Retina (tissue), 1 donor: ENCODE measurements around the gene TMEM234.
"Not testable (repeated sequence)": the region's sequence is repeated elsewhere in the genome, so short reads cannot be mapped to it uniquely, and the experiment has no call there.

Source experiments
- DNase-seq: peaks from one replicate; pipeline ENCODE4 v3.0.0-alpha.2; 2016

Gene TMEM234

DNA sequence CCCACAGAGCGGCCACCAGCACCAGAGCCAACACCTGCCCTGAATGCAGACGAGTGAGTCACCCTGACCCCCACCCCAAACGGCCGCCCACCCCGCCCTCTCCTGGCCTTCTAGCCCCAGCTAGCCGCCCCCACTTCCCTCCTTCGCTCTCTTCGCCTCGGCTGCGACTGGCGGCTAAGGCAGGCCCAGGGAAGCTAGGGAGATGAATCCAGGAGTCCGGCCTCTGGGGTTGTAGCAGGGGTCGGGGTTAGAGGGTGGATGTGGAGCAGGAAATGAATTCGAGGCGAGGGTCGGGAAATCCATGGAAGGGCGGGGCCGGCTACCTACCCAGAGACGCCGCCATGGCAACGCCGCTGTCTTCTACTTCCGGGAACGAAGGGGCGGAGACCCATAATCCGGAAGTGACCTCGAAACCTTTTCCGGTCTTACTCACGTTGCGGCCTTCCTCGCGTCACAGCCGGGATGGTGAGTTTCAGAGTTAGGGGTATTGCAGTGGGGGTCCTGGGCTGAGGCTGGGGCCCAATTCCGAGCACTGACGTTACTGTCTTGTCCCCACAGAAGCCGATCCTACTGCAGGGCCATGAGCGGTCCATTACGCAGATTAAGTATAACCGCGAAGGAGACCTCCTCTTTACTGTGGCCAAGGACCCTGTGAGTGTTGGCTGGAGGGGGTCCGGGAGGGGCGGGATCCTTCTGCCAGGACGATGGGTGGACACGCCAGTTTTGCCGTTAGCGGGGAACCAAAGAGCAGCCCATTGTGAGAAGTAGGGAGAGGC is at the start of gene TMEM234, which contains the start of gene EIF3I:
TMEM234 (minus strand) TSS at position 374 of the 776 bp plus-strand sequence; CDS start at position 343, 31 bp downstream.
EIF3I (plus strand) TSS at position 428 of the 776 bp plus-strand sequence; CDS start at position 463, 35 bp downstream.
- peak; percentile 93 for DNase-seq

- no peak for DNase-seq
These were observed 47.6 kb upstream of the TMEM234 start for GRCh38 chr1:32269744-32270143.

- no peak for DNase-seq
These were observed 44.9 kb upstream of the TMEM234 start for GRCh38 chr1:32266921-32267591.

DNA sequence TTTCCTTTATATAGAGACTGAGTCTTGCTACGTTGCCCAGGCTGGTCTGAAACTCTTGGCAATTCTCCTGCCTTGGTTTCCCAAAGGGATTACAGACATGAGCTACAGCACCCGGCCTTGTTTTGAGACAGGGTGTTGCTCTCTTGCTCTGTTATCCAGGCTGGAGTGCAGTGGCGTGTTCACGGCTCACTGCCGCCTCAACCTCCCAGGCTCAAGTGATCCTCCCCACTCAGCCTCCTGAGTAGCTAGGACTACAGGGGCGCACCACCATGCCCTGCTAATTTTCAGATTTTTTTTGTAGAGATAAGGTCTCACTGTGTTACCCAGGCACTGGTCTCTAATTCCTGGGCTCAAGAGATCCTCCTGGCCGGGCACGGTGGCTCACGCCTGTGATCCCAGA is 43.7 kb upstream of the TMEM234 start:
- DNase-seq: no peak

- no peak for DNase-seq
These were observed 41.6 kb upstream of the TMEM234 start for GRCh38 chr1:32263744-32264143.

GRCh38 chr1:32263236-32263593 is 41.1 kb upstream of the TMEM234 start:
- DNase-seq: not testable (repeated sequence)

- DNase-seq: no peak
These were observed 35.0 kb upstream of the TMEM234 start for GRCh38 chr1:32257227-32257508.

DNA sequence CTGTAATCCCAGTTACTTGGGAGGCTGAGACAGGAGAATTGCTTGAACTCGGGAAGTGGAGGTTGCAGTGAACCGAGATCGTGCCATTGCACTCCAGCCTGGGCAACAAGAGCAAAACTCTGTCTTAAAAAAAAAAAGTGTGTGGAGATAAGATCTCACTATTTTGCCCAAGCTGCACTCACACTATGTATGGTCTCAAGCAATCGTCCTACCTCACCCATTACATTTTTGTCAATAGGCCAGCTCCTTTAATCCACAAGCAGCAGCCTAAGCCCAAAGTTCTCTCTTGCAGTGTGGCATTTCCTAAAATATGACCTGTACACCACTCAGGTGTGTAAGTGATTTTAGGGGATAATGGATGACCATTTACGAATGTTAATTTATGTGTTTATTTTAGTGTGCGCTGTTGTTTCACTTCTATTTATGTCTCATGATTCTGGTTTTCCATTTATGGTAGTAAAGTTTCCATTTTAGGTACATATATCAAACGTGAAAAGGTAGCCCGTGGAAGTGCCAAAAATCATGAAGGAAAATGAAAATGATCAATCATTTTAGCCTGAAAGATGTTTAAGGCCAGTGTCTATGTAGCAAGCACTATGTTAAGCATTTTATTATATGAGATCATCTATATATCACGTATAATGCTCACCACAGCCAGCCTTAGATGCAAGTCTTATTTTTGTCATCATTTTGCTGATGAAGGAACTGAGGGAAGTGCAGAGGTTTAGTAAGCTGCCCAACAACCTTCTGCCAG is 34.5 kb upstream of the TMEM234 start:
- no peak for DNase-seq

DNA sequence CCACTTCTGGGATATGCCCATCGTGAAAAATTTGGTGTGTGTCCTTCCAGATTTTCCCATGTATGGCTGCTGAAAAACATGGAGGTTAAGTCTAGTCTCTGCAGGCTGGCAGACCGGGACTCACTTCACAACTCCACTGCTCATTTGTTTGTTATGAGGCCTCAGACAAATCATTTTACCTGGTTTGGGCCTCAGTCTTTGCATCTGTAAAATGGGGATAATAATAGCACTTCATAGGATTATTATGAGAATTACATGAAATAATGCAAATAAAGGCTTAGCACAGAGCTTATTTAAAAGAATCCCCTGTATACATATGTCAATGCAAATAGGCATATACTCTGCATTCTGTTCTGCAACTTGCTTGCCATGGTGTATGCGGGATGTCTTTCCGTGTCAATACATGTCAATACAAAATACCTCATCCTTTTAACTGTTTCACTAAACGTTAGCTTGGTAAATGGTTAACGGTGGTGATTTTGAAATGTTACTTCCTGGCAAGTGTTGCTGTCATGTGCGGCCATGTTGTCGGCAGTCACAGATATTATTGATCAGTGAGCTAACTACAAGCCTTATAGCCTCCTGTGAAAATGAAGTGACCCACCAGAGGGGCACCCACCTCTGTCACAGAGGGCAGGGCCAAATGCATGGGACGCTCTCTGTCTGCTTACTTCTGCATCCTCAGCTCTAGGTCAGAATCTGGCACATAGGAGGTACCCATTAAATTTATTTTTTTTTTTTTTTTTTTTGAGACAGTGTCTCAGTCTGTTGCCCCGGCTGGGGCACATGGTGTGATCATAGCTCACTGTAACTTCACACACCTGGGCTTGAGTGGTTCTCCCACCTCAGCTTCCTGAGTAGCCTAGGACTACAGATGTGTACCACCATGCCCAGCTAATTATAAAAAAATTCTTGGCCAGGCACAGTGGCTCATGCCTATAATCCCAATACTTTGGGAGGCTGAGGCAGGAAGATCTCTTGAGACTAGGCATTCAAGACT is 33.2 kb upstream of the TMEM234 start:
- no peak for DNase-seq

DNA sequence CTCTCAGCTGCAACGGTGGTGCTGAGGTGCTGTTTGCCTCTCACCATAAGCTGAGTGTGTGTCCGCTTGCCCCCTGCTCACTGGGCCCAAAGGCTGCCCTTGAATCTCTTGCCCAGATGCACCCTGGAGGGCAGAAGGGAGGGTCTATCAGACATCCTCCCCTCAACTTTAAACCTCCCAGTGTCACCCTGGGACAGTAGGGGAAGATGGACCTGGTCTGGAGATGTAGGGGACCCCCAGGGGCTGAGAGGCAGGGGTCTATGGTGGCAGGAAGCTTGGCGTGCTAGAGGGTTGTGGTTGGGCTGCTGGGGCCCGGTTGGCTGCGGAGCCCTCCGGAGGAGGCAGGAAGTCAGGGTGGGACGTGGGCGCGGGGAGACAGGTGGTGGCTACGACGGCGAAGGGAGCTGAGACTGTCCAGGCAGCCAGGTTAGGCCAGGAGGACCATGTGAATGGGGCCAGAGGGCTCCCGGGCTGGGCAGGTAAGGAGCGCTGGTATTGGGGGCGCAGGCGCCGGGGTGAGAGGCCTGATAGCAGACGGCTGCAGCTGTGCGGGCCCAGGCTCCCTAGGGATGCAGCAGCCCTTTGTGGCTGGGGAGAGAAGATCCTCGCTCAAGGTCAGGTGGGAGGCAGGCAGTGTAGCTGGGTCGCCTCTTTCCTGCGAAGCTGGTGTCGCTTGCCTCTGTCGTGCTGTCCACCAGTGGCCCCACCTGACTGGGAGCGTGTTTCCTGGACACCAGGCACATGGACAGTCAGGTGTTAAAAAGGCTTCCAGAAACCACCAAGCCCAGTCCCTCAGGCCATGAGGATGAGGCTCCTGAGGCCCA is 29.0 kb upstream of the TMEM234 start, which contains the start of gene LCK:
LCK (plus strand) TSS at position 373 of the 824 bp plus-strand sequence. CDS start 23,065 bp downstream, outside the sequence.
- DNase-seq: peak; percentile 12

- peak; percentile 68 for DNase-seq
These were observed 27.8 kb upstream of the TMEM234 start for GRCh38 chr1:32249831-32250525.

DNA sequence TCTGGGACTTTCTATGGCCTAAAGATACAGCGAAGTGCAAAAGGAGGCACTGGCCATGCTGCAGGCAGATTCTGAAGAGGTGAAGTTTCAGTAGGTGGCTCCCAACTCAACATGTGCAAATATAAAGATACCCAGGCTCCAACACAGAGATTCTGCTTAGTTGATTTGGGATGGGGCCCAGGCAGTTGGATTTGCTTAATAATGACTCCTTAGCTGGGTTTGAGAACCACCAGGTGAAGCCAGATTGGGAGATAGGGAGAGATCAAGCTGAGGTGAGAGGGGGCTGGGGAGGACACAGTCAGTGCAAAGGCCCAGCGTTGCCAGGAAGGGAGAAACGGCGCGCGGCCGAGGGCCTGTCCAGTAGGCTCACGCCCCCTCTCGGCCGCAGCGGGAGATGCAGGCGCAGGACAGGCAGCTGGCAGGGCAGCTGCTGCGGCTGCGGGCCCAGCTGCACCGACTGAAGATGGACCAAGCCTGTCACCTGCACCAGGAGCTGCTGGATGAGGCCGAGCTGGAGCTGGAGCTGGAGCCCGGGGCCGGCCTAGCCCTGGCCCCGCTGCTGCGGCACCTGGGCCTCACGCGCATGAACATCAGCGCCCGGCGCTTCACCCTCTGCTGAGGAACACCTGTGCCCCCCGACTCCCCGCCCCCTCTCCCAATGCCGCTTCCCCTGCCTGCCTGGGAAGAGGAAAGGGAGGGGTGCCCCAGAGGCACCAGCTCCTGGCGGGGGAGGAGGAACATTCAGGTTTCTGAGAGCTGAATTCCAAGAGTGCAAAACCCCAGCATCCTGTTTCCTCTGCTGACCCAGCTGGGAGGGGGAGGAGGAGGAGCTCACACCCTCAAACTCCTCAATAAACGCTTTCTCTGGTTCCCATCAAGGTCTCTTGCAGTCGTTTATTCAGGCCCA is 26.1 kb upstream of the TMEM234 start:
- DNase-seq: peak; percentile 87

- no peak for DNase-seq
These were observed 25.3 kb upstream of the TMEM234 start for GRCh38 chr1:32247452-32247851.

- DNase-seq: no peak
These were observed 24.7 kb upstream of the TMEM234 start, which contains the start of gene FAM167B for GRCh38 chr1:32246888-32247273. Gene FAM167B (plus strand): TSS chr1:32247222. CDS start chr1:32247422, 200 bp downstream.

GRCh38 chr1:32242341-32242851 is 20.2 kb upstream of the TMEM234 start:
- peak; percentile 66 for DNase-seq

GRCh38 chr1:32241001-32241763 is 19.0 kb upstream of the TMEM234 start:
- peak; percentile 87 for DNase-seq

DNA sequence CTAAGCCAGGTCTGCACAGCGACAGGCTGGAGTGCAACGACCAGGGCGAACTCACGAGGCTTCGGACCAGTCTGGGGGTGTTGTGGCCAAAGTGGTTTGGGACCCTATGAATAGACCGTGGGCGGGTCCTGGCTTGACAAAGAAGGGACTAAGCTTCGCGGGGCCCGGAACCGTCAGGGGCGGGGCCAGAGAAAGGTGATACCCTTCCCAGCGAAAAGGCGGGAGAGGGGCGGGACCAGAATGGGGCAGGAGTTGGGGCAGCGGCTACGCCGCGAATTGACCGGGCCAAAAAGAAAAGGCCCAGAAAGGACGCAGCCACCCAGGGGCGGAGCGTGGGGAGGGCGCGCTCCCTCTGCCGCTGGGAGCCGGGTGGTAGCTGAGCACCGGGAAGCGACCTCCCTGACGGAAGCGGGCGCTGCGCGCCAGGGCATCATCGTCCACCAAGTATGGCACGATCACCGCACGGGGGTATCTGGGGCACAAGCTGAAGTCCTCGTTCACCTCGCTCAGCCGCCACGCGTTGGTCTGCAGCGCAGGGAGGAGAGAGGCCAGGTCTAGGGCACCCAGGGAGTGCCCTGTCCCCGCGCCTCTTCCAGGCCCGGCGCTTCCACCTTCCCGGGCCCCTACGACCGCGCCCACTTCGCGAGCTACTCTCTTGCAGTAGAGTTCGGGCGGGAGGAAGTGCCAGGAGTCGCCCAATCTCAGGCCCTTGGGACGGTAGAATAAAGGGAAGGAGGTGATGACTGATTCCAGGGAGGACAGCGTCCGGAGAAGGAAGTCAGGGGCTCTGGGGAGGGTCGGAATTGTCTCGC is 18.2 kb upstream of the TMEM234 start:
- DNase-seq: peak; percentile 90

GRCh38 chr1:32239790-32240139 is 17.6 kb upstream of the TMEM234 start:
- no peak for DNase-seq
